ENCODE measurements around the gene EHBP1.
"Not testable (repeated sequence)": the region's sequence is repeated elsewhere in the genome, so short reads cannot be mapped to it uniquely, and the experiment has no call there.

Gene EHBP1

GRCh38 chr2:62705859-62706720, 577 bp downstream of the EHBP1 start:
- no peak for DNase-seq

DNA sequence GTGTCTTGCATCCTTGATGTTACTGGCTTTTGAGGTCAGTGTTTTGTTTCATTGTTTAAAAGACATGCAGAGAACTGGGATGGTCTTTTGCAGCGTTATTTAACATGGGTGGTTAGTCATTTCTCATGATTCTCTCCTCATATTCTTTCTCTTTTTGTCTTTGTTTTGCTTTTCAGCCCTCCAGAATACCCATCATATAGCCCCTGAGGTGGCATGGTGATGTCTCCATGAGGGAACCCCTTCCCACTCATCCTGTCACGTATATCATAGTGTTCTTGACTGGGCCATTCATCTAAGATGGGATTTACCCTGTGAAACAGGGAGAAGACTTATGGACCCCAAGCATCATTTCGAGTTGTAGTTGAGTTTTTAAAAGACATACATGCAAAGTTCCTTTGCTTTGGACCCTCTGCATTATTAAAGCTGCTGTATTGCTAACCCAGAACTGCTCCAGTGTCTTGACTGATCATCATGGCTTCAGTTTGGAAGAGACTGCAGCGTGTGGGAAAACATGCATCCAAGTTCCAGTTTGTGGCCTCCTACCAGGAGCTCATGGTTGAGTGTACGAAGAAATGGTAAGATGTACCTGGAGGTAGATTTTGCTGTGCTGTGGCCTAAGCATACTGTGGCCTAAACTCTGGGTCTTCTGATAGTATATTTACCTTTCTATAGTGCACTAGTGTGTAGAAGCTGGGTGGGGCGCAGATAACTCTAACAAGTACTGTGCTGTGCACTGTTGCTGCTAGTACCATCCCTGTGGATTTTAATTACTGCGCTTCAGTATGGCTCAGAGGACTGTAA, 1.4 kb downstream of the EHBP1 start:
- no peak for DNase-seq

GRCh38 chr2:62708751-62709150, 3.2 kb downstream of the EHBP1 start:
- DNase-seq, result no peak

GRCh38 chr2:62711832-62712494, 6.5 kb downstream of the EHBP1 start:
- no peak for DNase-seq

- not testable (repeated sequence) for DNase-seq
Measured at GRCh38 chr2:62713196-62713595, 7.7 kb downstream of the EHBP1 start.

DNA sequence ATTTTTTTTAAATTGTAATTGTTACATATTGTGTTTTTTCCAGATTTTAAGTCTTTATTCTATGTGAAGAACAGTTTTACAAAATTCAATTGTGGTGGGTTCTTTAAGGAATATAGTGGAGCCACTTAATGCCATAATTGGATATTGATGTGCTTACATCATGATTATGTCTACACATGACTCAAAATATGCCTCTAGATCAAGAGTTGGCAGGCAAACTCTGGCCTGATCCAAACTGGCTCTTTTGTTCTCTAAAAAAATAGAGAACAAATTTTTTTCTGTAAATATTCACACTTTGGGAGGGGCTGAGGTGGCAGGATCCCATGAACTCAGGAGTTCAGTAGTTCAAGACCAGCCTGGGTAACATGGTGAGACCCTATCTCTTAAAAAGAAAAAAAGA, 8.3 kb downstream of the EHBP1 start:
- no peak for DNase-seq

- no peak for DNase-seq
Measured at GRCh38 chr2:62716768-62717167, 11.3 kb downstream of the EHBP1 start.

DNA sequence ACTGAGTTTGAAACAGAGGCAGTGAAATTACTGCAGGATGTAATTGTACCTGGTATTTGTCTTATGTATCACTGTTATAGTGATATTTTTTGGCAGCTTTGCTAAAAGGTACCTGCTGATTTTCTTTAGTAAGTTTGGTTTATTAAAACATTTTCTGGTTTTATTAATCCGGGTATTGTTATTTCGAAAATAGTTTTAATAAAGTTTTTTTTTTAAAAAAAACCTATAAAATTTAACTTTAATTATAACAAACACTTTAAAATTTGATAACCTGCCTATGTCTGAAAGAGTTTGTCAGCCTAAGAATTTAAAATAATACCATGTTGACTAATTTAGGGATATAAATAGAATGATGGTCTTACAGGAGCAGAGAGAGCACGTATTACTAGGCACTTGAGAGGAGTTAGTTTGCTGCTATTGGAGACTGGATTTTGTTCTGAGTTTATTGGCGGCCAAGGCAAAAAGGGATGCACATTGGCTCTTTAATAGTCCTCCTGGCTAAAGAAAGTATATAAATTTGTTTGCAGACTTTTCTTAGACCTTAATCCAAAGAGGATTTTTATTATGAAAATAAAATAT, 12.1 kb downstream of the EHBP1 start:
- no peak for DNase-seq

DNA sequence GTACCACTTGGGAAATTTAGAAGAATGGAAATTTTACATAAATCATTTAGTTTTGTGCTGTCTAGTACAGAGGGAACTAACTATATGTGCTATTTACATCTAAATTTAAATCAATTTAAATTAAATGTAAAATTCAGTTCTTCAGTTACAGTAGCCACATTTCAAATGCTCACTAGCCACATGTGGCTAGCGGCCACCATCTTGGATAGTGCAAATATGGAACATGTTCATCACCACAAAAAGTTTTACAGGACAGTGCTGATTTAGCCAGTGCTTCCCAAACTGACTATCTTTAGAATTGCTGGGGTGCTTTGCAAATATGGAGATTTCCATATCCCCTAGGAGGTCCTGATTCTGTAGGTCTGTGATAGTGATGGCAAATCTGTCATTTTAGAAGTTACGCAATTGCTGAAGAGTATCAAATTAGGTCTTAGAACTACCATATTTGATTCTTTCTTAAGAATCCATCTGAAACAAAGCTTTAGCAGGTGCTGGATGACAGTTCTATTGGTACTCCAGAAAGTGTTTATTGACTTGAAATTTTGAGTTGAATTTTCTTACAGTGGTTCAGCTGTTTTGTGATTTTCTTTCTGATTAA, 12.8 kb downstream of the EHBP1 start:
- no peak for DNase-seq

- no peak for DNase-seq
Measured at GRCh38 chr2:62719757-62720156, 14.2 kb downstream of the EHBP1 start.

DNA sequence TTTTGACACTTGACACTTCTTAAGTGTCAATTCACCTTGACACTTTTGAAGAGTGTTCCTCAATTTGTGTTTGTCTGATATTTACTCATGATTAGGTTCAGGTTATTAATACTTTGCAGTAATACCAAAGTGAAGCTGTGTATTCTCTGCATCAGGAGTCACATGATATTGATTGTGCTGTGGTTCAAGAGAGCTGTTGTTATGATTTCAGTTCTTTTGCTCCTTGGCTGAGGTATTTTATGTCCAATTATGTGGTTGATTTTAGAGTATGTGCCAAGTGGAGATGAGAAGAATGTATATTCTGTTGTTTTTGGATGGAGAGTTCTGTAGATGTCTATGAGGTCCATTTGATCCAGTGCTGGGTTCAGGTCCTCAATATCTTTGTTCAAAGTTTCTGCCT, 17.2 kb downstream of the EHBP1 start:
- DNase-seq, result no peak

DNA sequence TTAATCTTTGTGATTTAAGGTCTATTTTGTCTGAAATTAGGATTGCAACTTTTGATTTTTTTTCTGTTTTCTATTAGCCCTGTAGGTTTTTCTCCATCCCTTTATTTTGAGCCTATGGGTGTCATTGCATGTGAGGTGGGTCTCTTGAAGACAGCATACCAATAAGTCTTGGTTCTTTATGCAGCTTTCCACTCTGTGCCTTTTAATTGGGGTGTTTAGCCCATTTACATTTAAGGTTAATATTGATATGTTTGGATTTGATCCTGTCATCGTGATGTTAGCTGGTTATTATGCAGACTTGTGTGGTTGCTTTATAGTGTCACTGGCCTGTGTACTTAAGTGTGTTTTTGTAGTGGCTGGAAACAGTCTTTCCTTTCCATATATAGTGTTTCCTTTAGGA, 17.7 kb downstream of the EHBP1 start:
- DNase-seq, result no peak

GRCh38 chr2:62724106-62724505, 18.6 kb downstream of the EHBP1 start:
- no peak for DNase-seq

- DNase-seq, result no peak
Measured at GRCh38 chr2:62724886-62725711, 19.6 kb downstream of the EHBP1 start.

DNA sequence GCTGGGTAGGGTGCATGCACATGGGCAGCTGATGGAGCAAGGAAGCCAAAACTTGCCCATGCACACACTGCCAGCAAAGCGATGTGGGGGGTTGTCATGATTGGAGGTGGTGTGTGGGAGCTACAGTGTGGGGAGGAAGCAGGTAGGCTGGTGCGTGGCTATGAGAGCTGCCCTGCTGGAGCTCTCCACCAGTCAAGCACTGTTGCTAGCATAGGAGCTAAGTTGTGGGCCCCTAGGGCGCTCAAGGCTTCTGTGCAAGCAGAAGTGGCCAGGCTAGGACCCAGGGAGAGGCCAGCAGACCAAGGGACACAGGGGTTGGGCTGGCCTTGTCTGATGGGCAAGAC, 20.2 kb downstream of the EHBP1 start:
- no peak for DNase-seq

DNA sequence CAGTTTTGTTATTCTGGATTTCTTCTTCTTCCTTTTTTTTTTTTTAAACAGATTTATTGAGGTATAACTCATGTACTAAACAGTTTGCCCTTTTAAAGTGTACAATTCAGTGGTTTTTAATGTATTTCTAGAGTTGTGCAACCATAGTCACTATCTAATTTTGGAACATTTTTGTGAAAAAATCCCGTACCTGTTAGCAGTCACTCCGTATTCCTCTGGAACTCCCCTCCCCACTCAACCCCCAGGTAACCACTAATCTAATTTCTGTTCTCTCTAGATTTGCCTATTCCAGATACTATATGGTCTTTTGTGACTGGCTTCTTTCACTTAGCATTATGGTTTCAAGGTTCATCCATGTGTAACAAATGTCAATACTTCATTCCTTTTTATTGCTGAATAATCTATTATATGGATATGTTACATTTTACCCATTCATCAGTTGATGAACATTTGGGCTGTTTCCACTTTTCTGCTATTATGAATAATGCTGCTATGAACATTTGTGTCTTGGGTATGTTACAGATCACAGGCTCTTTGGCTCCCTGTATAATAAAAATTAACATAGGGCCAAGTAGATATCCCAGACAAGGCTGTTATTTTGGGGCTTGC, 21.9 kb downstream of the EHBP1 start:
- DNase-seq, result no peak

GRCh38 chr2:62727876-62728566, 22.5 kb downstream of the EHBP1 start:
- DNase-seq, result no peak

- no peak for DNase-seq
Measured at GRCh38 chr2:62731275-62731674, 25.8 kb downstream of the EHBP1 start.

DNA sequence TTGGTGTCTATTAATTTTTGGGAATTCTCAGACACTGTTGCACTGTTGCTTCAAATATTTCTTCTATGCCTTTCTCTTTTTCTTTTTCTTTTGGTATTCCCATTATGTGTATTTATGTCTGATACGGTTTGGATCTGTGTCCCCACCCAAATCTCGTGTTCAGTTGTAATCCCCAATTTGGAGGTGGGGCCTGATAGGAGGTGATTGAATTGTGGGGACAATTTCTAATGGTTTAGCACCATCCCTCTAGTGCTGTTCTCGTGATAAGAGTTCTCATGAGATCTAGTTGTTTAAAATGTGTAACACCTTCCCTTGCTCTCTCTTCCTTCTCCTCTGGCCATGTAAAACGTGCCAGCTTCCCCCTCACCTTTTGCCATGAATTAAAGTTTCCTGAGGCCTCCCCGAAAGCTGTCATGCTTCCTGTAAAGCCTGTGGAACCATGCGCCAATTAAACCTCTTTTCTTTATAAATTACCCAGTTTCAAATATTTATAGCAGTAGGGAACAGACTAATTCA, 26.8 kb downstream of the EHBP1 start:
- DNase-seq, result no peak

DNA sequence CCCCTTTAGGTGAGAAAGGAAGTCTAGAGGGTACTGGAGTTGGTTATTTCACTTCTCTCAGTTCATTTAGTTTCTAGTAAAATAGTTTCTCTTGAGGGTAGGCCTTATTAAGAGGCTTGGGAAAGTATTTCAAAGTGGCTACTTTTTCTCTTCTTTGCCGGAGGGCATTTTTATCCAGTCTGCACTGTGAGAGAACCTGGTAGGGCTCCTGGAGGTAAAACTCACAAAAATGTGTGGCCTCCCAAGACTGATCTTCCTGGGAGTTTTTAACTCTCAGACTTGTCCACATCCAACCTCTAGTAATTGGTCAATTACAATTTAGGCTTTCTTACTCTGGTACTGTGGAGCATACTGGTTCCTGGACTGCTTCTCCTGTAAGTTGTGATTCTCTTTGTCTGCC, 28.0 kb downstream of the EHBP1 start:
- DNase-seq, result no peak

All from NCI-H187 treated with DMSO at 0.1 percent for 48 hours (cell line).